Breast epithelium (tissue), 4 donors: Measurements from ENCODE around the gene FGF4. TPM values are rescaled to one million over a fixed set of nuclear protein-coding genes. Genes with fewer than 3 reads are reported as not detected.
A peak's percentile ranks its signal among the peaks of the same experiment; 100 is the strongest.

Experiments used
- DNase-seq, 2 donors: peaks; one replicate each; pipeline ENCODE4 v3.0.0-alpha.2; 2019; ENCODE audit warnings: low spot score in 2 of 2
- H3K27ac ChIP-seq, 2 donors: fragments of 200-600 bp; sonication (generic) in 1 of 2; one replicate each; pipeline ENCODE4 v1.5.1; 2016 to 2019; ENCODE audit warnings: mild to moderate bottlenecking in 1 of 2
- H3K27me3 ChIP-seq, 2 donors: fragments of 200-600 bp; sonication (generic) in 1 of 2; one replicate each; pipeline versions ENCODE4 v1.5.1 to v1.6.0; 2017 to 2019; ENCODE audit warnings: control low read depth in 1 of 2, mild to moderate bottlenecking in 1 of 2
- H3K36me3 ChIP-seq: fragments of 200-600 bp; one replicate; pipeline ENCODE4 v1.5.1; 2019
- H3K4me1 ChIP-seq, 2 donors: fragments of 200-600 bp; sonication (generic); one replicate each; pipeline ENCODE4 v1.5.1; 2016 to 2019; ENCODE audit warnings: control low read depth in 1 of 2
- H3K4me3 ChIP-seq, 3 donors: fragments of 200-600 bp; sonication (generic); 1 replicate in 2 of 3; 2 replicates in 1 of 3; pipeline ENCODE4 v1.5.1; 2016 to 2019; ENCODE audit warnings: mild to moderate bottlenecking in 3 of 3, moderate library complexity in 2 of 3
- H3K9me3 ChIP-seq, 2 donors: fragments of 200-600 bp; sonication (generic) in 1 of 2; one replicate each; pipeline ENCODE4 v1.5.1; 2016 to 2019; ENCODE audit warnings: control low read depth in 1 of 2
- POLR2A ChIP-seq: fragments of 450-650 bp; IDR thresholded peaks from one replicate; pipeline ENCODE4 v1.6.1; 2016; ENCODE audit warnings: antibody characterized with exemption, mild to moderate bottlenecking, moderate library complexity
- POLR2AphosphoS5 ChIP-seq, 3 donors: sonication (generic); formaldehyde crosslinking; IDR thresholded peaks; one replicate each; pipeline ENCODE4 v1.6.1; 2017; ENCODE audit warnings: antibody characterized with exemption in 3 of 3
- intact Hi-C: fragments of 100-400 bp; cut with DNase I; formaldehyde crosslinking; loops from one replicate; pipeline ENCODE4 v1.15.1; 2023; ENCODE audit warnings: low total_unique reads
- total RNA-seq, 3 donors: library from RNA; depleted of rRNA; stranded (reverse); fragments of >200 nt; gene quantifications; one replicate each; pipeline ENCODE4 v1.1.0, GENCODE V29; 2016
- TF ChIP-seq, protein P1 (sequence below), 3 donors: fragments of 450-650 bp; IDR thresholded peaks; one replicate each; pipeline ENCODE4 v1.5.1; 2016 to 2017; ENCODE audit warnings: antibody characterized with exemption in 3 of 3, mild to moderate bottlenecking in 3 of 3, moderate library complexity in 3 of 3

The FGF4 gene
- total RNA-seq, 3 donors from 2014 or later, result not detected

DNA sequence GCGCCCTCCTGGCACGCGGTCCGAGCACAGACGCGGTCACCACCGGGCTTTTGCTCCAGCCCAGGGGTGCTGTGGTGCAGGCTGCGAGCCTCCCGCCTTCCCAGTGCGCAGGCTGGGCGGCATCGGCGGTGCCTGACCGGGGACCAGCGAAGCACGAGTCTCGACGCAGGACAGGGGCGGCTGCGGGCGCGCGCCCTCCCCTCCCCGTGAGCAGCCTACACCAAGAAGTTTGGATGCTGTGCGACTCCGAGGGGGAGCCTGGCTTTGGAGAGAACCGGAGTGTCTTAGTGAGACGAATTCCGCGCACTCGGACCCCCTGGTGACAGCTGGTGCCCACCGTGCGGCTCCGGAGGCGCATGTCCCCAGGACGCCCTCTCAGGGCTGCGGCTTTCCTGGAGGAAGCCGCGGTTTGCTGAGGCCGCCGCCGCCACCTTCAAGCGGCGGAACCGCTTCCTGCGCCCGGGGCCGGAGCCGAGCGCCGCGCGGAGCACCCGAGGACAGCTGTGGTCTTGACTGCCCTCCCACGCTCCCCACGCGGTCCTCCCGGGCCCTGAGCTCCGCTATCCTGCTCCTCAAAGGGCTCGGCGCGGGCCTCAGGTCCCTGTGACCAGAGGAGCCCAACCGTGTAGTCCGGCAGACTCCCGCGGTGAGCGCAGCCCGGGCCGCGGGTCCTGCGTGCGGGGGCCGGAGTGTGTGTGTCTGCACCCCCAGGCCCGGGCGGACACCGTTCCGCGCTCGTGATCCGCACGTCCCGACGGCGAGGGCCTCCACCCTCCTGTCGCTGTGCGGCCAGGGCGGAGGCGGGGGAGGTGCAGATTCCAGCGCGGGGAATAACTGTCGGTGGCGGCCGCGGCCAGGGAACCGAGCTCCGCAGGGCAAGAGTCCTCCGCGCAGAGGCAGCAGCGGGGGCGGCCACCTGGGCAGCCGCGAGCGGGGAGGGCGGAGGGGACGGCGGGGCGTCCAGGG lies 42.4 kb upstream of the FGF4 start:
- TF ChIP-seq, protein P1, sequence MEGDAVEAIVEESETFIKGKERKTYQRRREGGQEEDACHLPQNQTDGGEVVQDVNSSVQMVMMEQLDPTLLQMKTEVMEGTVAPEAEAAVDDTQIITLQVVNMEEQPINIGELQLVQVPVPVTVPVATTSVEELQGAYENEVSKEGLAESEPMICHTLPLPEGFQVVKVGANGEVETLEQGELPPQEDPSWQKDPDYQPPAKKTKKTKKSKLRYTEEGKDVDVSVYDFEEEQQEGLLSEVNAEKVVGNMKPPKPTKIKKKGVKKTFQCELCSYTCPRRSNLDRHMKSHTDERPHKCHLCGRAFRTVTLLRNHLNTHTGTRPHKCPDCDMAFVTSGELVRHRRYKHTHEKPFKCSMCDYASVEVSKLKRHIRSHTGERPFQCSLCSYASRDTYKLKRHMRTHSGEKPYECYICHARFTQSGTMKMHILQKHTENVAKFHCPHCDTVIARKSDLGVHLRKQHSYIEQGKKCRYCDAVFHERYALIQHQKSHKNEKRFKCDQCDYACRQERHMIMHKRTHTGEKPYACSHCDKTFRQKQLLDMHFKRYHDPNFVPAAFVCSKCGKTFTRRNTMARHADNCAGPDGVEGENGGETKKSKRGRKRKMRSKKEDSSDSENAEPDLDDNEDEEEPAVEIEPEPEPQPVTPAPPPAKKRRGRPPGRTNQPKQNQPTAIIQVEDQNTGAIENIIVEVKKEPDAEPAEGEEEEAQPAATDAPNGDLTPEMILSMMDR (IDR thresholded peaks at IDR 0.05), result no peak
- TF ChIP-seq POLR2A, result no peak
- no peak for TF ChIP-seq POLR2AphosphoS5 (IDR thresholded peaks at IDR 0.05)
- peaks cover 0 to 83% of the 10 kb centered on the region in 2 donors for H3K27me3 ChIP-seq
- H3K27ac ChIP-seq, result no peak overlapping the region
- H3K36me3 ChIP-seq, result no peaks in the 10 kb centered on the region
- H3K4me3 ChIP-seq, result peak overlapping the region in 2 of 3 donors; percentile 24 to 58
- no peaks in the 10 kb centered on the region for H3K4me1 ChIP-seq
- no peaks in the 10 kb centered on the region for H3K9me3 ChIP-seq
- intact Hi-C loops, result no loop called here
- no peak for DNase-seq

DNA sequence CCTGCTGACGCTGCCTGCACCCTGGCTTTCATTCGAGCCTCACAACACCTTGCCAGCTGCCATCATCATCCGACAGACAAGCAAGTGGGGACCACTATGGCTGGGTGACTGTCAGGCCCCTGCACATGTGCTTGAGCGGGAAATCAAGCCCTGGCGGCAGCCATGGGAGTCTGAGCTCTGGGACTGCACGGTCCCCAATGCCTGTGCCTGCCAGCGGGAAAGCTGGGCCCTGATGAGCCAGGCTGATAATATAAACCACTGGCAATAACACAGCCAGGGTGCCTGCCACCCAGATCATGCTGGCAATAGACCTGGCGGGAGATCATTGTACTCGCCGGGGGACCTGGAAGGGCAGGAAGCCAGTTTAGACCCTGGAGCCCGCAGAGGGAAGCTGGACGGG lies 41.5 kb upstream of the FGF4 start:
- TF ChIP-seq POLR2A (no peak), POLR2AphosphoS5 (IDR thresholded peaks at IDR 0.05) (no peak)
- TF ChIP-seq, protein P1 (IDR thresholded peaks at IDR 0.05), result no peak
- no peak overlapping the region for H3K4me3 ChIP-seq
- H3K4me1 ChIP-seq, result no peaks in the 10 kb centered on the region
- intact Hi-C loops, result no loop called here
- no peak for DNase-seq
- H3K36me3 ChIP-seq, result no peaks in the 10 kb centered on the region
- no peak overlapping the region for H3K27ac ChIP-seq
- H3K27me3 ChIP-seq, result peaks cover 0 to 75% of the 10 kb centered on the region in 2 donors
- no peaks in the 10 kb centered on the region for H3K9me3 ChIP-seq

DNA sequence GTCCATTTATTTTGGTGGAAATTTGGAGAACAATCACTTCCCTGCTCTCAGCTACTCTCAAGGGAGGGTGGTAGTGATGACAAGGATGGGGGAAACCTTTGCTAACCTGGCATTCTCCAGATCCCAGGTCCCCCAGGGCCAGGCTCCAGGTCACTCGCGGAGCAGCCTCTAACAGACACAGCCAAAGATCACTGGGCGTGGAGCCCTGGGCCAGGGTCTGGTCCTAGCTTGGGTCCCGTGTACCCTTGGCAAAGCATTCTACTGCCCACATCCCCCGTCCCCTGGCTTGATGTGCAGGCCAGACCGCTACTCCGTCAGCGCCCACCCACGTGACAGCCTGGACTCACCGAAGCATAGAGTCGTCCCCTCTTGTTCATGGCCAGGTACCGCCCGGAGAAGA lies 40.8 kb upstream of the FGF4 start:
- Histone ChIP-seq H3K27me3 (peaks cover 0 to 68% of the 10 kb centered on the region in 2 donors), H3K27ac (no peak overlapping the region), H3K4me3 (no peak overlapping the region), H3K9me3 (no peaks in the 10 kb centered on the region), H3K4me1 (no peaks in the 10 kb centered on the region), H3K36me3 (no peaks in the 10 kb centered on the region)
- DNase-seq, result no peak
- intact Hi-C loops, result no loop called here
- TF ChIP-seq POLR2A (no peak), POLR2AphosphoS5 (IDR thresholded peaks at IDR 0.05) (no peak)
- TF ChIP-seq, protein P1 (IDR thresholded peaks at IDR 0.05), result no peak

DNA sequence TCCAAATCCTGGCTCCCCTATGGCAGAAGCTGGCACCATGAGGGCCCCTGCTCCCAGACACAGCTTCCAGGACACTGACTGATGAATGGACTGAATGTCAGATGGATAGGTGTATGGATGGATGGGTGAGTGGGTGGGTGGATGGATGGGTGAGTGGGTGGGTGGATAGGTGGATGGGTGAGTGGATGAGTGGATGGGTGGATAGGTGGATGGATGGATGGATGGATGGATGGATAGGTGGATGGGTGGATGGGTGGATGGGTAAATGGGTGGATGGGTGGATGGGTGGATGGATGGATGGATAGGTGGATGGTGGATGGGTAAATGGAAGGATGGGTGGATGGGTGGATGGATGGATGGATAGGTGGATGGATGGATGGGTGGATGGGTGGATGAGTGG lies 39.8 kb upstream of the FGF4 start:
- Histone ChIP-seq H3K4me1 (no peaks in the 10 kb centered on the region), H3K27me3 (peaks cover 0 to 57% of the 10 kb centered on the region in 2 donors), H3K9me3 (no peaks in the 10 kb centered on the region), H3K36me3 (no peaks in the 10 kb centered on the region), H3K4me3 (no peak overlapping the region), H3K27ac (no peak overlapping the region)
- TF ChIP-seq, protein P1 (IDR thresholded peaks at IDR 0.05), result no peak
- no peak for TF ChIP-seq POLR2A
- no peak for TF ChIP-seq POLR2AphosphoS5 (IDR thresholded peaks at IDR 0.05)
- intact Hi-C loops, result no loop called here
- DNase-seq, result no peak

DNA sequence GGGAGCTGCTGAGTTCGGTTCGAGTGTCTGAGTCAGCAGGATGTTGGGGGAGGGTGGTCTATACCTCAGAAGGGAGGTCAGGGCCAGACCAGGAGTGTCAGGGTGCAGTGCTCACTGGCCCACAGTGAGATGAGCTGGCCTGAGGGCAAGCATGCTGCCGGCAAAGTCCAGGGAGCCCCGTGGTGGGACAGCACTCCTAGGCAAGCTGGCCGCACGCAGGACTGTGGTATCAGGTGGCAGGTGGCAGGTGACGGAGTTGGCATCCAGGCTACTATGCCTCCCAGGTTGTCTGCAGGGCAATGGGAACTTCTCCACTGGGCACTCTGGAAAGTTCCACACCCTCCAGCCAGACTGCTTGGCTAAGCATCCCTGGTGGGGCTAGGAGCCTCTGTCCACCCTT lies 39.3 kb upstream of the FGF4 start:
- intact Hi-C loops, result no loop called here
- Histone ChIP-seq H3K4me3 (no peak overlapping the region), H3K27me3 (peaks cover 0 to 52% of the 10 kb centered on the region in 2 donors), H3K4me1 (no peaks in the 10 kb centered on the region), H3K27ac (no peak overlapping the region), H3K36me3 (no peaks in the 10 kb centered on the region), H3K9me3 (no peaks in the 10 kb centered on the region)
- DNase-seq, result no peak
- TF ChIP-seq POLR2A, result no peak
- TF ChIP-seq, protein P1 (IDR thresholded peaks at IDR 0.05), result no peak
- TF ChIP-seq POLR2AphosphoS5 (IDR thresholded peaks at IDR 0.05), result no peak
